ENCODE results near the gene ADAM11. TPM values are rescaled to one million over a fixed set of nuclear protein-coding genes. Genes with fewer than 3 reads are reported as not detected.

The ADAM11 gene
- total RNA-seq, 1 donor from 2014 or later, result 7.3 TPM

- Histone ChIP-seq H3K27ac (replicated peaks) (no peak overlapping the region), H3K4me1 (peaks cover 57% of the 10 kb centered on the region)
- DNase-seq, result no peak
These were observed 18.9 kb downstream of the ADAM11 start for GRCh38 chr17:44777394-44778348.

DNA sequence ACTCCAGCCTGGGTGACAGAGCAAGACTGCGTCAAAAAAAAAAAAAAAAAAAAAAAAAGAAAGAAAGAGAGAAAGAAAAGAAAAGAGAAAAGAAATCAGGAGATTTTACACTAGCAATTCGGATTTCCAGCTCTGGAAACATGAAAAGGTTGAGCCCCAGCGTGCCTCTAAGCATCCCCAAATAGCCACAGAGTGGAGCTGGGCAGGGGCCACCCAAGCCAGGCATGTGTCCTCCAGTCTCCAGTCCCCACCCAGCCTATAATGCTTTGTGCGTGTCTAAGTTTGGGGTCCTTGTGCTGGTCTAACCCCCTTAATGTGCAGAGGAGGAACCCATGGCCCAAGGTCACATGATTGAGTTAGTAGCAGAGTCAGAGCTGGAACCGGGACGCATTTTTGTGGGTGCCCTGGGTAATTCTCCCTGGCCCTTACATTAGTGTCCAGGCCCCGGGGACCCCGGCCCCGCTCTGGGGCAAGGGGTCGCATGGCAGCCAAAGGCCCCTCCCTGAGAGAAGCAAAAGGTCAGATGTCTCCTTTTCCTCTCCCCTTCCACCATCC, 19.9 kb downstream of the ADAM11 start:
- Histone ChIP-seq H3K27ac (replicated peaks) (peak overlapping the region; percentile 93), H3K4me3 (peak overlapping the region; percentile 63), H3K36me3 (no peaks in the 10 kb centered on the region), H3K4me1 (peaks cover 67% of the 10 kb centered on the region), H3K9me3 (replicated peaks) (no peaks in the 10 kb centered on the region), H3K27me3 (ENCODE audit: low read depth) (peaks cover 1% of the 10 kb centered on the region)
- TF ChIP-seq, protein P1, sequence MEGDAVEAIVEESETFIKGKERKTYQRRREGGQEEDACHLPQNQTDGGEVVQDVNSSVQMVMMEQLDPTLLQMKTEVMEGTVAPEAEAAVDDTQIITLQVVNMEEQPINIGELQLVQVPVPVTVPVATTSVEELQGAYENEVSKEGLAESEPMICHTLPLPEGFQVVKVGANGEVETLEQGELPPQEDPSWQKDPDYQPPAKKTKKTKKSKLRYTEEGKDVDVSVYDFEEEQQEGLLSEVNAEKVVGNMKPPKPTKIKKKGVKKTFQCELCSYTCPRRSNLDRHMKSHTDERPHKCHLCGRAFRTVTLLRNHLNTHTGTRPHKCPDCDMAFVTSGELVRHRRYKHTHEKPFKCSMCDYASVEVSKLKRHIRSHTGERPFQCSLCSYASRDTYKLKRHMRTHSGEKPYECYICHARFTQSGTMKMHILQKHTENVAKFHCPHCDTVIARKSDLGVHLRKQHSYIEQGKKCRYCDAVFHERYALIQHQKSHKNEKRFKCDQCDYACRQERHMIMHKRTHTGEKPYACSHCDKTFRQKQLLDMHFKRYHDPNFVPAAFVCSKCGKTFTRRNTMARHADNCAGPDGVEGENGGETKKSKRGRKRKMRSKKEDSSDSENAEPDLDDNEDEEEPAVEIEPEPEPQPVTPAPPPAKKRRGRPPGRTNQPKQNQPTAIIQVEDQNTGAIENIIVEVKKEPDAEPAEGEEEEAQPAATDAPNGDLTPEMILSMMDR (IDR thresholded peaks at IDR 0.05; ENCODE audit: borderline replicate concordance), result no peak
- intact Hi-C loops (cut with micrococcal nuclease), result loop anchor here (2.0 to 10.0 kb wide), 2 partner anchors 86 to 236 kb away; no protein-coding TSS in a partner anchor
- DNase-seq, result no peak

More at GRCh38 chr17:44777394-44778348, 18.9 kb downstream of the ADAM11 start:
- no peak overlapping the region for H3K4me3 ChIP-seq
- no peaks in the 10 kb centered on the region for H3K9me3 ChIP-seq (replicated peaks)
- peaks cover 12% of the 10 kb centered on the region for H3K27me3 ChIP-seq (ENCODE audit: low read depth)
- H3K36me3 ChIP-seq, result no peaks in the 10 kb centered on the region
- TF ChIP-seq, protein P1 (IDR thresholded peaks at IDR 0.05; ENCODE audit: borderline replicate concordance), result no peak
- intact Hi-C loops (cut with micrococcal nuclease), result loop anchor here (2.0 to 10.0 kb wide), 2 partner anchors 87 to 237 kb away; no protein-coding TSS in a partner anchor

DNA sequence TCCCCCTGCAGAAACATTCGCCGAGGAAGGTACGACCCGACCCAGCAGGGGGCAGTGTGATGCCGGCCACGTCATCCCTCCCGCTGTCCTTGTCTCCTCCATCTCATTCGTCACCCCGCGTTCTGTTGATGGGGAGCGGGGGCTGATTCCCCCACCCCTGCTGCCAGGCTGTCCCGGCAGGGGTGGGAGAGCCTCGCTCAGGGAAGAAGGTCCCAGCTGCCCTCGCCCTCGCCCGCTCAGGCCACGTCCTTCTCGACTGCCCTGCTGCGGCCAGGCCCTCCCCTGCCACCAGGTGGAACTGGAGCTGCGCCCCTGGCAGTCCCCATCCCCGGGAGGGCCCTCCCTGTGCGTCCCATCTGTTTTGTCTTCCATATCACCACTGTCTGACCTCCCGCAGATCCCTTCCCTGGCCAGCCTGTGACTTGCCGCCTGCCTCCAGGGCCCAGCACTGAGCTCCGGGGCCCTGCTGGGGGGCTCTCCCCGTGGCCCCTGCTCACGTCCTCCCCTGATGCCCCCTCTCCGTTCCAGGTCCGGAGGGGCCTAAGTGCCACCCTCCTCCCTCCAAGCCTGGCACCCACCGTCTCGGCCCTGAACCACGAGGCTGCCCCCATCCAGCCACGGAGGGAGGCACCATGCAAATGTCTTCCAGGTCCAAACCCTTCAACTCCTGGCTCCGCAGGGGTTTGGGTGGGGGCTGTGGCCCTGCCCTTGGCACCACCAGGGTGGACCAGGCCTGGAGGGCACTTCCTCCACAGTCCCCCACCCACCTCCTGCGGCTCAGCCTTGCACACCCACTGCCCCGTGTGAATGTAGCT, 20.6 kb downstream of the ADAM11 start:
- H3K9me3 ChIP-seq (replicated peaks), result no peaks in the 10 kb centered on the region
- H3K4me3 ChIP-seq, result peak overlapping the region; percentile 63
- peak; percentile 83 for DNase-seq
- intact Hi-C loops (cut with micrococcal nuclease), result loop anchor here (2.0 to 10.0 kb wide), 2 partner anchors 85 to 235 kb away; no protein-coding TSS in a partner anchor
- H3K36me3 ChIP-seq, result no peaks in the 10 kb centered on the region
- H3K4me1 ChIP-seq, result peaks cover 67% of the 10 kb centered on the region
- TF ChIP-seq, protein P1 (IDR thresholded peaks at IDR 0.05; ENCODE audit: borderline replicate concordance), result peak; percentile 91
- H3K27me3 ChIP-seq (ENCODE audit: low read depth), result no peaks in the 10 kb centered on the region
- peak overlapping the region; percentile 93 for H3K27ac ChIP-seq (replicated peaks)

DNA sequence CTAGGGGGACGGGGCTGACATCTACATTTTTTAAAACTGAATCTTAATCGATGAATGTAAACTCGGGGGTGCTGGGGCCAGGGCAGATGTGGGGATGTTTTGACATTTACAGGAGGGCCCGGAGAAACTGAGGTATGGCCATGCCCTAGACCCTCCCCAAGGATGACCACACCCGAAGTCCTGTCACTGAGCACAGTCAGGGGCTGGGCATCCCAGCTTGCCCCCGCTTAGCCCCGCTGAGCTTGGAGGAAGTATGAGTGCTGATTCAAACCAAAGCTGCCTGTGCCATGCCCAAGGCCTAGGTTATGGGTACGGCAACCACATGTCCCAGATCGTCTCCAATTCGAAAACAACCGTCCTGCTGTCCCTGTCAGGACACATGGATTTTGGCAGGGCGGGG, 21.4 kb downstream of the ADAM11 start:
- Histone ChIP-seq H3K4me3 (no peak overlapping the region), H3K36me3 (no peaks in the 10 kb centered on the region), H3K9me3 (replicated peaks) (no peaks in the 10 kb centered on the region), H3K27ac (replicated peaks) (peak overlapping the region; percentile 93), H3K27me3 (ENCODE audit: low read depth) (no peaks in the 10 kb centered on the region), H3K4me1 (peaks cover 62% of the 10 kb centered on the region)
- intact Hi-C loops (cut with micrococcal nuclease), result no loop called here
- TF ChIP-seq, protein P1 (IDR thresholded peaks at IDR 0.05; ENCODE audit: borderline replicate concordance), result no peak
- DNase-seq, result no peak
